DOHH2 (cell line): Measurements from ENCODE around the gene SPSB4.

Experiments
- H3F3A ChIP-seq: fragments of 200-600 bp; sonication (generic), shearing (Covaris generic); 2 replicates; pipeline ENCODE4 v1.6.0; 2016; ENCODE audit warnings: antibody characterized with exemption, mild to moderate bottlenecking; ENCODE audit not compliant: control insufficient read depth, insufficient read depth
- H3K27ac ChIP-seq: fragments of 200-600 bp; sonication (generic); 2 replicates; pipeline ENCODE4 v1.5.1; 2014; ENCODE audit warnings: low read depth, mild to moderate bottlenecking, low read length, moderate library complexity
- H3K27me3 ChIP-seq: fragments of 200-600 bp; sonication (generic); 2 replicates; pipeline ENCODE4 v1.6.1; 2014; ENCODE audit warnings: mild to moderate bottlenecking, low read length, mixed read lengths; ENCODE audit not compliant: control insufficient read depth
- H3K36me3 ChIP-seq: fragments of 200-600 bp; sonication (generic); 2 replicates; pipeline ENCODE4 v1.6.1; 2014; ENCODE audit warnings: mild to moderate bottlenecking, low read length, moderate library complexity, mixed read lengths; ENCODE audit not compliant: control insufficient read depth
- H3K4me1 ChIP-seq: fragments of 200-600 bp; sonication (generic); 2 replicates; pipeline ENCODE4 v1.6.1; 2014; ENCODE audit warnings: mild to moderate bottlenecking, low read length, mixed read lengths; ENCODE audit not compliant: control insufficient read depth
- H3K4me2 ChIP-seq: fragments of 200-600 bp; sonication (generic); 2 replicates; pipeline ENCODE4 v1.6.0; 2014; ENCODE audit warnings: mild to moderate bottlenecking, low read length, moderate library complexity
- H3K4me3 ChIP-seq: fragments of 200-600 bp; sonication (generic); 2 replicates; pipeline ENCODE4 v1.5.1; 2014; ENCODE audit warnings: mild to moderate bottlenecking, low read length, mixed read lengths
- H3K79me2 ChIP-seq: fragments of 200-600 bp; sonication (generic); 2 replicates; pipeline ENCODE4 v1.6.1; 2014; ENCODE audit warnings: mild to moderate bottlenecking, low read length, mixed read lengths; ENCODE audit not compliant: control insufficient read depth
- H3K9me2 ChIP-seq: fragments of 200-600 bp; sonication (generic); replicated peaks from 2 replicates; pipeline ENCODE4 v1.6.1; 2014; ENCODE audit warnings: mild to moderate bottlenecking, low read length, mixed read lengths; ENCODE audit not compliant: control insufficient read depth
- H3K9me3 ChIP-seq: fragments of 200-600 bp; sonication (generic); 2 replicates; pipeline ENCODE4 v1.6.1; 2014; ENCODE audit warnings: antibody characterized with exemption, low read length, mixed read lengths; ENCODE audit not compliant: control insufficient read depth, insufficient read depth
- H4K20me1 ChIP-seq: fragments of 200-600 bp; sonication (generic); 2 replicates; pipeline ENCODE4 v1.6.0; 2014; ENCODE audit warnings: low read depth, mild to moderate bottlenecking, antibody characterized with exemption, low read length, moderate library complexity; ENCODE audit not compliant: control insufficient read depth, insufficient read depth
- EZH2phosphoT487 ChIP-seq: fragments of 200-600 bp; sonication (generic); IDR thresholded peaks from 2 replicates; pipeline ENCODE4 v1.6.1; 2017; ENCODE audit warnings: borderline replicate concordance, mild to moderate bottlenecking, antibody characterized with exemption, low read length, moderate library complexity, mixed read lengths
- TF ChIP-seq, protein P1 (sequence below): fragments of 200-600 bp; sonication (generic); IDR thresholded peaks from one replicate; pipeline ENCODE4 v1.5.1; 2014; ENCODE audit warnings: antibody characterized with exemption, mild to moderate bottlenecking, low read depth, low read length; ENCODE audit not compliant: poor library complexity, severe bottlenecking

Gene SPSB4

DNA sequence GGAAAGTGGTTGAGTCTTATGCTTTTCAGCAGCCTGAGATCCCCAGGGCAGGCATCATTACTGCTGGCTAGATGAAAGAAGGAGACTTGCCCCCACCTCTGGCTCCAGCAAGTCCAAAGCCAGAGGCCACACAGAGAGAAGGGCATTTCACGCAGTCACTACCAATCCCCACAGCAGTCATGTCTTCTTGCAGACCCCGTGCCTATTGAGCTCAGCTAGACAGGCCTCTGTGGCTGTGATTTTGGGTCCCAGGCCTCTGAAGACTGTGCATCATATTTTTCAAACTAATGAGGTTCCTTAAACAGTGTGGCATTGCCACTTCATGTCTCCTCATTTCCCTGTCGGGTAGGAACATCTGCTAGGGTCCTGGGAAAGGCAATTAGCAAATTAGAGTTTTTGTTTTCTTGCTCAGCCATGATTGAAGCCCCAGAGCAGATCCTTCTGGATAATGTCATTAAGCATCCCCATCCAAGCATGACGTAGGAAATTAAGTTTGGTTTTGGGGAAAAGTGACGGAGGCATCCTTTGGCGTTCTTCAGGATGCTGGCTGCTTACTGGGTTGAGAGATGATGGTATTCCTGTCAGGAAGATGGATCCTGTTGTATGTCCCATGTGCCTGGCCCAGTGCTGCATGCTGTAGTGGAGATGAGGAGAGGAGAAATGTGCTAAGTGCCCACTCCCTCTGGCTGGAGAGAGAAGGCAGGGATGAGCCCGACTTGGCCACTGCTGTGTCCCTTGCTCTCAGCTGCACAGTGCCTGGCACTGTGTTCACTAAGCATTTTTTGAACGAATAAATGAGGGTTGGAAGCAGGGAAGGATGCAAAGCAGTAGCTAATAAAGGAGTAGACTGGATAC lies 7.0 kb downstream of the SPSB4 start:
- Histone ChIP-seq H3K27ac (no peak overlapping the region), H3K4me2 (no peak overlapping the region), H3F3A (no peaks in the 10 kb centered on the region), H3K9me3 (no peaks in the 10 kb centered on the region), H3K79me2 (no peaks in the 10 kb centered on the region), H3K27me3 (peaks cover 3% of the 10 kb centered on the region; the same call in 1 of the 2 replicates), H3K4me3 (no peak overlapping the region), H4K20me1 (no peaks in the 10 kb centered on the region), H3K9me2 (no peaks in the 10 kb centered on the region), H3K36me3 (no peaks in the 10 kb centered on the region), H3K4me1 (no peaks in the 10 kb centered on the region)
- no peak for TF ChIP-seq EZH2phosphoT487

DNA sequence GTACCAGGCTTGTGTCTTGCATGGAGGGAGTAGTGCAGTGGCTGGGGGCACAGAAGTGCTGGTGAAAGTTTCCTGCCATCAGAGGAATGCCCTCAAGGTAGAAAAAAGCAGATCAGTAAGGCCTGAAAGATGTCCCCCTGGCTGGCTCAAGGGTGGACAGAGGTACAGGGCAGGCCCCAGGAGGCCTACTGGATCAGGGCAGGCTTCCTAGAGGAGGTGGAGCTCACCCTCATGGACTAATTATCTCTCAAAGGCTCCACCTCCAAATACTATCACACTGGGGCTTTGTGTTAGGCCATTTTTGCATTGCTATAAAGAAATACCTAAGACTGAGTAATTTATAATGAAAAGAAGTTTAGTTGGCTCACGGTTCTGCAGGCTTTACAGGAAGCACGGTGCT lies 7.8 kb downstream of the SPSB4 start:
- no peaks in the 10 kb centered on the region for H3K4me1 ChIP-seq

DNA sequence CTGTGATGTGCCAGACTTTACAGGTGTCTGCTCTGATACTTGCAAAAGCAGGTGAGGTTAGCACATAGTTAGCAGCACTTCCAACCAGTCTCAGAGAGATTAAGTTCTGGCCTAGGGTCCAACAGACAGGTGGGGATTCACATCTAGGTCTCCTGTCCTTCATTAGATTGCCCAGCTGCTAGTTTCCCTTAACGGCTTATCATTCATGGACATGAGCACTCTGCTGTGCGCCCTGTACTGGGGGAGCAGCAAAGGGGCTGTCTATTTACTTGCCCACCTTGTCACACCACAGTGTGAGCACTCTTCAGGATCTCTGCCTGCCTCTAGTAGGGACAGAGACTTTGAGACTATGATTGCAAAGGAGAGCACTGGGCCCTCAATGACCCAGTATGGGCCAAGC lies 8.7 kb downstream of the SPSB4 start:
- no peaks in the 10 kb centered on the region for H3K9me2 ChIP-seq
- no peaks in the 10 kb centered on the region for H3K9me3 ChIP-seq
- no peaks in the 10 kb centered on the region for H3K79me2 ChIP-seq
- no peaks in the 10 kb centered on the region for H4K20me1 ChIP-seq
- H3F3A ChIP-seq, result no peaks in the 10 kb centered on the region
- H3K27me3 ChIP-seq, result 0 out of 2 replicates have a peak, but pooled peaks cover 4% of the 10 kb centered on the region
- H3K4me2 ChIP-seq, result no peak overlapping the region
- TF ChIP-seq, protein P1, sequence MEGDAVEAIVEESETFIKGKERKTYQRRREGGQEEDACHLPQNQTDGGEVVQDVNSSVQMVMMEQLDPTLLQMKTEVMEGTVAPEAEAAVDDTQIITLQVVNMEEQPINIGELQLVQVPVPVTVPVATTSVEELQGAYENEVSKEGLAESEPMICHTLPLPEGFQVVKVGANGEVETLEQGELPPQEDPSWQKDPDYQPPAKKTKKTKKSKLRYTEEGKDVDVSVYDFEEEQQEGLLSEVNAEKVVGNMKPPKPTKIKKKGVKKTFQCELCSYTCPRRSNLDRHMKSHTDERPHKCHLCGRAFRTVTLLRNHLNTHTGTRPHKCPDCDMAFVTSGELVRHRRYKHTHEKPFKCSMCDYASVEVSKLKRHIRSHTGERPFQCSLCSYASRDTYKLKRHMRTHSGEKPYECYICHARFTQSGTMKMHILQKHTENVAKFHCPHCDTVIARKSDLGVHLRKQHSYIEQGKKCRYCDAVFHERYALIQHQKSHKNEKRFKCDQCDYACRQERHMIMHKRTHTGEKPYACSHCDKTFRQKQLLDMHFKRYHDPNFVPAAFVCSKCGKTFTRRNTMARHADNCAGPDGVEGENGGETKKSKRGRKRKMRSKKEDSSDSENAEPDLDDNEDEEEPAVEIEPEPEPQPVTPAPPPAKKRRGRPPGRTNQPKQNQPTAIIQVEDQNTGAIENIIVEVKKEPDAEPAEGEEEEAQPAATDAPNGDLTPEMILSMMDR, result no peak
- TF ChIP-seq EZH2phosphoT487, result no peak
- H3K36me3 ChIP-seq, result no peaks in the 10 kb centered on the region
- no peak overlapping the region for H3K27ac ChIP-seq
- no peak overlapping the region for H3K4me3 ChIP-seq
- H3K4me1 ChIP-seq, result no peaks in the 10 kb centered on the region

More for the DNA sequence above, 7.8 kb downstream of the SPSB4 start:
- H3K9me2 ChIP-seq, result no peaks in the 10 kb centered on the region
- H3K9me3 ChIP-seq, result no peaks in the 10 kb centered on the region
- H3K27ac ChIP-seq, result no peak overlapping the region
- no peaks in the 10 kb centered on the region for H3K79me2 ChIP-seq
- H3F3A ChIP-seq, result no peaks in the 10 kb centered on the region
- TF ChIP-seq EZH2phosphoT487, result no peak
- TF ChIP-seq, protein P1, result no peak
- H4K20me1 ChIP-seq, result no peaks in the 10 kb centered on the region
- H3K4me2 ChIP-seq, result no peak overlapping the region
- no peaks in the 10 kb centered on the region for H3K36me3 ChIP-seq
- H3K27me3 ChIP-seq, result 0 out of 2 replicates have a peak, but pooled peaks cover 4% of the 10 kb centered on the region
- no peak overlapping the region for H3K4me3 ChIP-seq

DNA sequence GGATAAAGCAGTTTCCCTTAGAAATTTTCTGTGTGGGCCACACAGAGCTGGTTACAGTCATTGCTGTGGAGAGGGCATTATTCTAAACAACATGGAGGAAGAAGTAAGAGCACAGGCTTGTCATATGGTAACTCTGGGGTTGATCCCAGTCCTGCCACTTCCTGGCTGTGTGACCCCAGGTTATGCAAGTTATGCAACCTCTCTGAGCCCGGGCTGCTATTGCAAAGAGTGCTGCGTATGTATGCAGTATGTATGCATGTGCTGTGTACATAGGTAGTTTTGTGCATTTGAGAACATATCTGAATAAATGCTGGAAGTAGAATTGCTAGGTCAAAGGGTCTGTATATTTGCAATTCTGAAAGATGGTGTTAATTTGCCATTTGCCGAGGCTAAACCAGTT lies 9.2 kb downstream of the SPSB4 start:
- no peaks in the 10 kb centered on the region for H3K4me1 ChIP-seq

More for the DNA sequence above, 9.2 kb downstream of the SPSB4 start:
- no peaks in the 10 kb centered on the region for H3K79me2 ChIP-seq
- no peak overlapping the region for H3K27ac ChIP-seq
- H3K4me2 ChIP-seq, result no peak overlapping the region
- H4K20me1 ChIP-seq, result no peaks in the 10 kb centered on the region
- H3K9me3 ChIP-seq, result no peaks in the 10 kb centered on the region
- H3F3A ChIP-seq, result no peaks in the 10 kb centered on the region
- no peaks in the 10 kb centered on the region for H3K36me3 ChIP-seq
- no peaks in the 10 kb centered on the region for H3K9me2 ChIP-seq
- no peak for TF ChIP-seq EZH2phosphoT487
- TF ChIP-seq, protein P1, result no peak
- 0 out of 2 replicates have a peak, but pooled peaks cover 4% of the 10 kb centered on the region for H3K27me3 ChIP-seq
- H3K4me3 ChIP-seq, result no peak overlapping the region
